K562 (cell line): Measurements from ENCODE around the gene HSPE1. TPM values are rescaled to one million over a fixed set of nuclear protein-coding genes. Genes with fewer than 3 reads are reported as not detected.
A peak's percentile ranks its signal among the peaks of the same experiment; 100 is the strongest.

Source experiments
- ATAC-seq: fragments of 200-7000 bp; cut with Tn5 transposase; 3 replicates; pipeline ENCODE4 v1.9.1; 2020; ENCODE audit warnings: moderate library complexity
- BruUV-seq: library from RNA; stranded (reverse); fragments of 400-500 nt; replicated peaks from 2 replicates; lab custom pipeline; 2021; lab: Mats Ljungman, UMichigan
- CTCF ChIA-PET: fragments of 300-600 bp; formaldehyde crosslinking; extraction: SDS; loops from one replicate; lab custom pipeline; 2021; ENCODE audit warnings: low intra/inter-chr PET ratio; lab: Yijun Ruan, JAX
- POLR2A ChIA-PET: fragments of 300-600, 350-650 bp; sonication (Branson Sonifier 250); formaldehyde crosslinking; extraction: SDS; loops from one replicate; lab custom pipeline; 2021; ENCODE audit warnings: antibody characterized with exemption, inconsistent platforms; lab: Yijun Ruan, JAX
- DNase-seq, 4 experiments: peaks; one replicate each; pipeline versions ENCODE4 v3.0.0 to v3.0.0-alpha.2; 2011 to 2018; ENCODE audit warnings: low spot score in 3 of 4, mixed read lengths in 3 of 4; ENCODE audit errors: extremely low read depth in 1 of 4
- FAIRE-seq: peaks from 2 replicates; lab custom pipeline; 2011; peaks lifted over from hg19 to GRCh38; lab: Jason Lieb, UNC
- H2AFZ ChIP-seq: 2 replicates; pipeline ENCODE4 v1.6.0; 2011; ENCODE audit warnings: low read depth, low read length, control low read depth, inconsistent platforms
- H3K27ac ChIP-seq: fragments of 200-600 bp; 3 replicates; pipeline ENCODE4 v1.8.0; 2011; ENCODE audit warnings: low read depth, mild to moderate bottlenecking, control low read depth, inconsistent platforms, low read length, moderate library complexity, mixed read lengths; ENCODE audit errors: extremely low read depth
- H3K27me3 ChIP-seq, 2 experiments: fragments of 300-600 bp in 1 of 2; 2 replicates in 1 of 2; 3 replicates in 1 of 2; pipeline versions ENCODE4 v1.6.0 to v1.8.0; 2011; ENCODE audit warnings: inconsistent platforms in 2 of 2, low read length in 2 of 2, mild to moderate bottlenecking in 1 of 2, mixed read lengths in 1 of 2, moderate library complexity in 1 of 2; ENCODE audit not compliant: control insufficient read depth in 2 of 2, insufficient read depth in 2 of 2
- H3K36me3 ChIP-seq: fragments of 300-600 bp; 3 replicates; pipeline ENCODE4 v1.8.0; 2011; ENCODE audit warnings: mild to moderate bottlenecking, low read length, inconsistent platforms; ENCODE audit not compliant: control insufficient read depth, insufficient read depth
- H3K4me1 ChIP-seq, 2 experiments: fragments of 200-600 bp in 1 of 2; replicated peaks in 1 of 2; 2 replicates in 1 of 2; 3 replicates in 1 of 2; pipeline versions ENCODE4 v1.5.1 to v1.8.0; 2011; ENCODE audit warnings: inconsistent platforms in 2 of 2, low read length in 2 of 2, mild to moderate bottlenecking in 1 of 2, mixed read lengths in 1 of 2, moderate library complexity in 1 of 2; ENCODE audit not compliant: control insufficient read depth in 2 of 2, insufficient read depth in 2 of 2
- H3K4me2 ChIP-seq: 2 replicates; pipeline ENCODE4 v1.6.1; 2011; ENCODE audit warnings: low read length, control low read depth, inconsistent platforms, mixed read lengths; ENCODE audit not compliant: insufficient read depth
- H3K4me3 ChIP-seq: fragments of 200-600 bp; sonication (generic), shearing (Covaris generic); 2 replicates; pipeline ENCODE4 v1.5.1; 2016; ENCODE audit warnings: control low read depth, inconsistent platforms
- H3K79me2 ChIP-seq: fragments of 200-600 bp; 3 replicates; pipeline ENCODE4 v1.8.0; 2011; ENCODE audit warnings: low read length, inconsistent platforms; ENCODE audit not compliant: control insufficient read depth, insufficient read depth
- H3K9ac ChIP-seq, 2 experiments: 2 replicates each; pipeline versions ENCODE4 v1.6.0 to v1.6.1; 2011; ENCODE audit warnings: low read depth in 2 of 2, low read length in 2 of 2, control low read depth in 1 of 2, inconsistent platforms in 1 of 2, mild to moderate bottlenecking in 1 of 2, mixed read lengths in 1 of 2; ENCODE audit not compliant: insufficient read depth in 1 of 2
- H3K9me1 ChIP-seq: one replicate; pipeline ENCODE4 v1.6.0; 2011; ENCODE audit warnings: inconsistent platforms, mild to moderate bottlenecking, low read length, moderate library complexity; ENCODE audit not compliant: control insufficient read depth, insufficient read depth
- H3K9me3 ChIP-seq: replicated peaks from 2 replicates; pipeline ENCODE4 v1.5.1; 2011; ENCODE audit warnings: low read depth, low read length, inconsistent platforms; ENCODE audit not compliant: control insufficient read depth, insufficient read depth
- H4K20me1 ChIP-seq: replicated peaks from 2 replicates; pipeline ENCODE4 v1.6.1; 2011; ENCODE audit warnings: low read length, inconsistent platforms, mixed read lengths; ENCODE audit not compliant: control insufficient read depth, insufficient read depth
- ARID1B ChIP-seq: fragments of 450-650 bp; IDR thresholded peaks from 2 replicates; pipeline ENCODE4 v1.6.1; 2016; ENCODE audit warnings: antibody characterized with exemption, mild to moderate bottlenecking, inconsistent platforms
- CBFA2T3 ChIP-seq: fragments of 450-650 bp; IDR thresholded peaks from 2 replicates; pipeline ENCODE4 v1.6.1; 2017
- DPF2 ChIP-seq: fragments of 450-650 bp; IDR thresholded peaks from 2 replicates; pipeline ENCODE4 v1.6.1; 2016
- POLR2AphosphoS5 ChIP-seq: IDR thresholded peaks from 2 replicates; pipeline ENCODE4 v1.6.1; 2011; ENCODE audit warnings: mild to moderate bottlenecking, low read depth, low read length, moderate library complexity; ENCODE audit not compliant: control insufficient read depth, insufficient read depth
- TAL1 ChIP-seq: fragments of 450-650 bp; IDR thresholded peaks from 2 replicates; pipeline ENCODE4 v1.6.1; 2016; ENCODE audit warnings: mild to moderate bottlenecking
- TCF3 ChIP-seq: sonication (generic); formaldehyde crosslinking; IDR thresholded peaks from 2 replicates; pipeline ENCODE4 v1.4.0; 2020; ENCODE audit warnings: mild to moderate bottlenecking, missing genetic modification reagents
- TEAD4 ChIP-seq, 2 experiments: sonication (generic) in 1 of 2; formaldehyde crosslinking in 1 of 2; IDR thresholded peaks; 2 replicates each; pipeline versions ENCODE4 v1.6.1 to v1.8.0; 2012 to 2022; ENCODE audit warnings: borderline replicate concordance in 1 of 2, inconsistent platforms in 1 of 2, low read length in 1 of 2, mild to moderate bottlenecking in 1 of 2, missing genetic modification reagents in 1 of 2
- THRA ChIP-seq: fragments of 450-650 bp; IDR thresholded peaks from 2 replicates; pipeline ENCODE4 v1.6.1; 2017; ENCODE audit warnings: mild to moderate bottlenecking, moderate library complexity
- TRIM24 ChIP-seq, 2 experiments: fragments of 450-650 bp; IDR thresholded peaks; 2 replicates each; pipeline ENCODE4 v1.6.1; 2016
- YY1 ChIP-seq, 3 experiments: IDR thresholded peaks; 2 replicates each; pipeline ENCODE4 v1.6.1; 2011; ENCODE audit warnings: low read length in 2 of 3, mild to moderate bottlenecking in 2 of 3, moderate library complexity in 2 of 3, borderline replicate concordance in 1 of 3, control low read depth in 1 of 3, low read depth in 1 of 3; ENCODE audit not compliant: insufficient read depth in 3 of 3, insufficient replicate concordance in 2 of 3, control insufficient read depth in 1 of 3, insufficient read length in 1 of 3; ENCODE audit errors: extremely low read depth in 1 of 3
- ZC3H11A ChIP-seq: IDR thresholded peaks from 2 replicates; pipeline ENCODE4 v1.6.1; 2012; ENCODE audit warnings: low read depth, low read length, improper control_type of control experiment
- ZNF551 ChIP-seq: fragments of 250-450 bp; sonication (Bioruptor Pico); IDR thresholded peaks from 2 replicates; pipeline ENCODE4 v1.5.0; 2021; ENCODE audit warnings: mild to moderate bottlenecking, moderate library complexity
- ZSCAN29 ChIP-seq: fragments of 450-650 bp; IDR thresholded peaks from 2 replicates; pipeline ENCODE4 v1.6.1; 2017
- WGBS: fragments of 100-300 bp; shearing (Covaris generic); methylation state at CpG from one replicate; pipeline ENCODE4 v1.1.6; 2016; ENCODE audit warnings: low coverage, mixed read lengths; ENCODE audit not compliant: insufficient coverage; ENCODE audit errors: missing lambda C conversion rate; 5-methylcytosine and 5-hydroxymethylcytosine counted together
- in situ Hi-C: fragments of 300-500 bp; cut with MboI; formaldehyde crosslinking; loops from 4 replicates; pipeline ENCODE4 v1.15.0; 2018; ENCODE audit warnings: inconsistent platforms, mixed read lengths
- intact Hi-C: fragments of 100-400 bp; cut with micrococcal nuclease; formaldehyde crosslinking; loops from 2 replicates; pipeline ENCODE4 v1.14.2; 2022
- polyA plus RNA-seq, 8 experiments: library from polyadenylated mRNA; depleted of rRNA in 4 of 8; stranded (reverse) in 5 of 8; unstranded in 3 of 8; fragments of >200 nt; fragmentation: Nextera tagmentation in 2 of 8; fragmentation: Illumina TruSeq in 1 of 8; extraction: Ambion mirVana in 2 of 8; extraction: Trizol in 1 of 8; gene quantifications; 2 replicates each; pipeline versions ENCODE4 v1.2.1 to v1.2.3, GENCODE V29; 2011 to 2014; ENCODE audit warnings: inconsistent platforms in 1 of 8, missing spikeins in 1 of 8
- total RNA-seq, 7 experiments: library from RNA; depleted of rRNA in 6 of 7; stranded (reverse); fragments of >200 nt in 6 of 7; fragmentation: Illumina TruSeq in 2 of 7; extraction: Trizol in 2 of 7; gene quantifications; 2 replicates each; pipeline versions ENCODE4 v1.2.1 to v1.2.3, GENCODE V29; 2011 to 2021; ENCODE audit warnings: low replicate concordance in 1 of 7

Gene HSPE1
- total and polyA plus RNA-seq, 9 of the 15 experiments (the other 6 are each of a cell fraction or from before 2014, with no cell fraction given): 223 to 1,007 (median 612) TPM

- Histone ChIP-seq H3K27me3 (no peaks in the 10 kb centered on the region), H3K9me3 (no peaks in the 10 kb centered on the region), H4K20me1 (no peaks in the 10 kb centered on the region), H3K9ac (no peak overlapping the region), H3K4me2 (peak overlapping the region; percentile 41; the same call in 1 of the 2 replicates), H2AFZ (no peak overlapping the region), H3K27ac (peak overlapping the region; percentile 35; the same call in 1 of the 3 replicates), H3K4me1 (peaks cover 4 to 20% of the 10 kb centered on the region in 2 experiments; a peak in 3 of 5 replicates), H3K79me2 (no peaks in the 10 kb centered on the region), H3K36me3 (peaks cover 21% of the 10 kb centered on the region; the same call in 2 of the 3 replicates), H3K9me1 (no peaks in the 10 kb centered on the region), H3K4me3 (no peak overlapping the region)
- 24% methylated on average over 3 of the region's 3 CpGs for WGBS
- peak; percentile 80 for ATAC-seq
- intact Hi-C loops: loop anchor here (1.0 kb wide), 1 partner anchor 42 kb away; the partner anchor contains the start of gene SF3B1
- CTCF ChIA-PET: no interaction called here
- in situ Hi-C loops: no loop called here
- peak; percentile 69 for FAIRE-seq
- BruUV-seq: no TSS peak
- peak; percentile 90 for TF ChIP-seq ZSCAN29
- no peak for TF ChIP-seq ZNF551 (CRISPR knock-in tag)
- TF ChIP-seq ARID1B: peak; percentile 25
- TF ChIP-seq TAL1: peak; percentile 33; the same call in 1 of the 2 replicates
- TF ChIP-seq POLR2AphosphoS5: 0 out of 2 replicates have a peak, but pooled peaks have one; percentile 22
- TF ChIP-seq DPF2: peak; percentile 36
- TF ChIP-seq YY1 (IDR thresholded peaks at IDR 0.05; ENCODE audit: borderline replicate concordance in 1 of 3, control insufficient read depth in 1 of 3, extremely low read depth in 1 of 3, insufficient read depth in 3 of 3, insufficient read length in 1 of 3, insufficient replicate concordance in 2 of 3, low read depth in 1 of 3, low read length in 2 of 3): peak in 1 of 3 experiments; percentile 19
- peak; percentile 61 for TF ChIP-seq CBFA2T3
- TF ChIP-seq TCF3 (CRISPR knock-in tag): peak; percentile 38; the same call in 1 of the 2 replicates
- no peak for TF ChIP-seq TRIM24 (IDR thresholded peaks at IDR 0.05)
- no peak for TF ChIP-seq THRA
- no peak for TF ChIP-seq ZC3H11A
- peak; percentile 22; the same call in 1 of the 2 replicates for TF ChIP-seq TEAD4 (IDR thresholded peaks at IDR 0.05; ENCODE audit: low read length)
- no peak for TF ChIP-seq TEAD4 (CRISPR knock-in tag; IDR thresholded peaks at IDR 0.05; ENCODE audit: borderline replicate concordance)
- peak in 1 of 4 experiments; percentile 48 for DNase-seq
- POLR2A ChIA-PET: interaction anchor here (0.6 to 1.7 kb wide), 6 partner anchors 8 to 38 kb away, joined by 3 to 4 read pairs (median 3); partner anchors contain the start of gene MOB4
These were observed 22.4 kb upstream of the HSPE1 start for GRCh38 chr2:197477797-197478196.
